HuH-7.5 (cell line): ENCODE data around the gene KIAA1614.

ENCODE experiments used
- DNase-seq: peaks from one replicate; pipeline ENCODE4 v3.0.0; 2011; ENCODE audit warnings: low spot score

Gene KIAA1614

DNA sequence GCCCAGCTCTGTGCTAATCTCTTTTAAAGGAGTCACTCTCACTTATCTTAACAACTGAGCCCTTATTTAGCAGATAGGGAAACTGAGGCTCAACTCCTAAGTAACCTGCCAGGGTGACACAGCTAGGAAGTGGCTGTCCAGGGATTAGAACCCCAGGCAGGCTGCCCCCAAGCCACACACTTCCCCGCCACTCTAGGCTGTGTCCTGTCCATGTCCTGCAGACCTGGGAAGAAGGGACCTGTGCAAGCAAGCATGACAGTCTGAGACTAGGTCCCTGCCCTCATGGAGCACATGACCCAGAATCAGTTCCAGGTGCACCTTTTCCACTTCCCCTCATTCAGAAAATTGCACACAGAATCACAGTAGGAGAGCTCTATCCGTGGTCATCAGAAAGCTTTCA is 12.2 kb downstream of the KIAA1614 start:
- no peak for DNase-seq

DNA sequence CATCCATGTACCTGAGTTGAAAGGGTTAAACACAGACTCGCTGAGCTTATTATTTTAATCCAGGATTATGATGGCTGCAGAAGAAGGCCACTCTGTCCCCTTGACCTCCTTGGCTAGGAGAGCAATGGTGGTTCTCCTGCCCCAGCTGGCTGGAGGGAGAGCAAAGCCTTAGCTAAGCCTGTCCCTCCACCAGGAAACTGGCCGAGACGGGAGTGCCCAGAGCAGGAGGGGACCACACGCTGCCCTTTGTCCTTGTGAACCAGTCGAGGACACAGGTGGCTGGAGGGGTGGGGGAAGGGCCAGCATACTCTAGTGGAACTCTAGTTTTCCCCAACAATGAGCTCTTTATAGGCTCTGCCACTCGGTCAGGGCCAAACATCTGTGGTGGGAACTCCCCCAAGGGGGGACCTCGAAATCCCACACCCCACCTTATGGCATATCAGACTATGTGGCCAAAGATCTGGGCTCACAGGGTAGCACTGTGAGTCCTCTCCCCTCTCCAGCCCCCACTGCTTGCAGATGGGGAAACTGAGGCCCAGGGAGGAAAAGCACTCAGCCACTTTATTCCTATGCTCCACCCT is 12.9 kb downstream of the KIAA1614 start:
- DNase-seq: peak; percentile 67

DNA sequence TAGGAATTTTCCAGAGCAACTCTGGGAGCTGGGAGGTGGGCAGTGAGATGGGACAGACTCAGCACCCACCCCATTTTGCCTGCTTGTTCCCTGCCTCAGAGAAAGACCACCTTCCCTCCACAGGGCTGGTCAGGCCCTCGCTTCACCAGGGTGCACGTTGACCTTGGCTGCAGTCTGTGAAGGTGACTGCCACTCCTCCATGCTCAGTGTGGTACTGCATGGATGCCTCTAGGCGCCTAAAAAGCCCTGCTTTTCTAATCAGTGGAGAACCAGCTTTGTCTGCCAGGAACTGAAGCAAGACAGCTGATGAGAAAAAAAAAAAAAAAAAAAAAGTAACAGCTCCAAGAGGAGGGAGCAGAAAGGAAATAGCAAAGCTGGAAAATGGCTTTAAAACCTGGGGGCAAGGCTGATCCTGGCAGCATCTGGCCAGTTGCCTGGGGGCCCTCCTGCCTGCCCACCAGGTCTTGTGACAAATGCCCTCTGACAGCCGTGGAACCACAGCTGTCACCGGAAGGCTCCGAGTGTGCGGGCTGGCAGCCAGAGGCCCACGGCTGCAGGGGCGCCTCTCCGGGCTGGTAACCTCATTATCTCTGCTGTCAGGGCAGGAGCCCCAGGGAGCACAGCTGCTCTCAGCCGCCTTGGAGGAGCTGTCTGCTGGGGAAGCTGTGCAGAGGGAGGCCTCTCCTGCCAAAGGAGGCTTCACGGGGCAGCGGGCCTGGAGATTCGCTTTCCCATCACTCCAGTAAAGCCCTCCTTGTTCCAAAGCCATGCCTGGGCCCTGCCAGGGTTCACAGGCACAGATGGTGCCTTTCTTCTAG is 13.7 kb downstream of the KIAA1614 start:
- no peak for DNase-seq

DNA sequence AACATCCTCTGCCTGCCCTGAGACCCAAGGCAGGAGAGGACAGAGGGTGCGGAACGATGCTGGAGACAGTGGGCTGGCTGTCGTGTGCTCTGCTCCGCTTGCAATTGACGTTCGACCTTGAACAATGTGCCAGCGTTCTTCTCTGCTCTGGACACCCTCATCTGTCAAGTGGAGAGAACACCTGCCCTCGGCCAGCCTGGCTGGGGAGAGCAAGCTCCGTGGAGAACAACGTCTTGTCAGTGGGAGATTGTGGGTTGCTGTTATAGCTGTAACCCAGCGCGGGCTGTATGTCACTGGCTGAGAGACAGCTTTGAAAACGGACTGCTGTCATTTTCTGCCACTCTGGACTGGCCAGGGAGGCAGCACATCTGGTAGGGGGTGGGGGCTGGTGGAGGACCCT is 14.7 kb downstream of the KIAA1614 start:
- DNase-seq: no peak

DNA sequence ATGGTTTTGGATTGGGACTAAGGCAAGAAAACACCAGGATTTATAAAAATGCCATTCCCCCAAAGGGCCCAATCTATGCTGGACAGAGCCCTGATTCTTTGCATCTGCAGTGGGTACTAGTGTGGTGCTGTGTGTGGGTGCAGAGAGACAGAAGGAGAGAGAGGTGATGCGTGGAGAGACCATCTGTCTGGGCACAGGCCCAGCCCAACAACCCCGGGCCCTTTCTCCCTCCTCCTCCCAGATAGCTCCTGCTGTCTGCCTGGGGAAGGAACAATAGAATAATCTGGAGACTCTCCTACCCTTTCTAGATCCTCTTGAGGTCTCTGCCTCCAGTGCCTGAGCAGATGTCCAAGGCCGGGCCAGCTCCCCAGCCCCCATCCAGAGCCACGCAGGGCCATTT is 15.1 kb downstream of the KIAA1614 start:
- no peak for DNase-seq

DNA sequence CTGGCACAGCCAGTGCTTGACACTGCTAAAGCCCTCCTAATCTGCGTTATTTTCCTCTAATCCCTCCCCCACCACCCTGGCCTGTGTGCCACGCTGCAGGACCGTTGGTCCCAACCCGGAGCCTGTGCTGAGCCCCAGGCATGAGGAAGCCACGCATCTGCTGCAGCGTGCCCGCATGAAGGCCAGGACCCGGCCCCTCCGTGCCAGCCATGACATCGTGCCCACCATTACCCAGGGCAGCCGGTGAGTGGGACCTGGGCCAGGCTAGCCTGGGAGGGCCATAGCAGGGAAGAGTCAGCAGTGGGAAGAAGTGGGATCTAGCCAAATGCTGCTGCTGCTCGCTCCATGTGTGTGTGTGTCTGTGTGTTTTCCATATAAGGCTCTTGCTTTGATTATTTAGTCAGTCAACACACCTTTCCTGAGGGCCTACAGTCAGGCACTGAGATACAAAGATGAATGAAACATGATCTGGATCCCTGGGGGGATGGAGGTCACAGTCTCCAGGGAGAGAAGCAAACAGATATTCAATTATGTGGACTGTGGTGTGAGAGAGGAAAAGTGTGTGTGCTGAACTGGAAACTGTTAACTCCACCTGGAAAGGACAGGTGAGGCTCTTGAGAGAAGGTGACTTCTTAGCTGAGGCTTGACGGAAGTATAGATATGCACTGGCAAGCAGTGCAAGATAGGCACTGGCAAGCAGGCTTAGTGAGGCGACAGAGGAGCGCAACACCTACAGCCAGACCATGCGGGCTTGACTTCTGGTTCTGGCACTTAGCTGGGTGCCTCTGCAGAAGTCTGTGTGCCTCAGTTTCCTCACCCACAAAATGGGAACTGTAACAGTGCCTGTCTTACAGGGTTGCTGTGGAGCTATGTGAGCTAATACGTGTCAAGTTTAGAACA is 15.9 kb downstream of the KIAA1614 start:
- DNase-seq: no peak

DNA sequence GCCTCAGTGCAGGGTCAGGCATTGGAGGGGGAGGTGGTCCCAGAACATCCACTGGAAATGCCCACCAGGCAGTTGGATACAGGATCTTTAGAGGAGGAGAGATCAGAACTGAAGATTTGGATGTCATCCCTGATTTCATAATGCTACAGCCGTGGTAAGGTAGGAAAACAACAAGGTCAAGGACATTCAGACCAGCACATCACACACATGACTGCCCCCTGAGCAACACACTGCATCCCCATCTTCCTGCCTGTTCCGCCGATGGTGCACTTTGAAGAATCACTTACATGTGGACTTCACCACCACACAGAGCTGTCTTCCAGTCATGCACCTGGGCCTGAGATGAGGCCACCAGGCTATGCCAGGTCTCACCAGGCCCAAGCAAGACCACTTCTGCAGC is 16.7 kb downstream of the KIAA1614 start:
- DNase-seq: no peak

DNA sequence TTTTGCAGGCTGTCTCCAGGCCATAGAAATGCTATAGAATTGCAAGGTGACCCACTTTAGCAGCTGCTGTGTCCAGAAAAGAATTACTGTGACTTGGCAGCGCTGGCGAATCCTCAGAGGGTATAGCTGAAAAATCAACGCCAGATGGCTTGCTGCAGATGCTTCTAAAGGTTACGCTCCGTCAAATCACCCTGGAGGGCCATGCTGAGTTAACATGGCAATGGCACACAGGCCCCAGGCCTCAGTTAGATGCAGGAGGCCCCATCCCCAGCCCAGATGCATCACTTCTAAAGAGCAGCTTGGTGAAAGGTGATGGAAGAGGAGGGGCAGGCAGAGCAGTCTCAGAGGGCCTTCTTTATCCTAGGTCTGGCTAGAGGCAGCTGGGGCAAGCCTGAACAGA is 18.0 kb downstream of the KIAA1614 start:
- no peak for DNase-seq

DNA sequence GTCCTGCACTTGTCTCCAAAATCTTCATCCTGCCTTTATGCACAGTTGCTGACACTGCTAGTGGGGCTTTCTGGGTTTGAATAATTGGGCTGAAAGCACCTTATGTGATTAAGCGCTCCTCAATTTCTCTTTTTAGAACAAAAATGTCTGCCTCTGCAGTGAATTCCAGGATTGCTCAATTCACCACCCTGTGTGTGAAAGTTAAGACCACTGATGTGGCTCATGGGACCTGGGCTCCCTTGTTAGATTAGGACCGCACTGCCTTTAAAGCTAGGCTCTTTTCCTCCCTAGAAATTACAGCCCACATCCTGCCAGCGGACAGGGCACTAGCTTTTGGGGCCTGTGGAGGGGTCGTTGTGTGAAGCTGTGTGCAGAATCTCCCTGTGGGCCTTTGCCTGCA is 18.8 kb downstream of the KIAA1614 start:
- no peak for DNase-seq

DNA sequence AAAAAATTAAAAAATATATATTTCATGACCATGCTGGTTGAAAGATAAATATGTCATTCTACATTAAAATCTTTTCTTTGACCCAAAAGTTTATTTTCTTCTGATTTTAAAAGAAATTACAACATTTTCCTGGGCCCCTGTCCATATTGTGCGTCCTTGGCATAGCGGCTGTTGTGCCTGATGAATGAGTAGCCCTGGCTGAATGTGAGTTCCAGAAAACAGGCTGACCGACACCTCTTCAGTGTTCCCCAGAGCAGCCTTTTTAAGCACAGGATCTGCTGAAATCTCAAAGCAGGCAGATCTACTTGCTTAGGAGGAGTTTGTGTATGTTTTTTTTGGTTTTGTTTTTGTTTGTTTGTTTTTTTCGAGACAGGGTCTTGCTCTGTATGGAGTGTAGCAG is 19.7 kb downstream of the KIAA1614 start:
- no peak for DNase-seq

DNA sequence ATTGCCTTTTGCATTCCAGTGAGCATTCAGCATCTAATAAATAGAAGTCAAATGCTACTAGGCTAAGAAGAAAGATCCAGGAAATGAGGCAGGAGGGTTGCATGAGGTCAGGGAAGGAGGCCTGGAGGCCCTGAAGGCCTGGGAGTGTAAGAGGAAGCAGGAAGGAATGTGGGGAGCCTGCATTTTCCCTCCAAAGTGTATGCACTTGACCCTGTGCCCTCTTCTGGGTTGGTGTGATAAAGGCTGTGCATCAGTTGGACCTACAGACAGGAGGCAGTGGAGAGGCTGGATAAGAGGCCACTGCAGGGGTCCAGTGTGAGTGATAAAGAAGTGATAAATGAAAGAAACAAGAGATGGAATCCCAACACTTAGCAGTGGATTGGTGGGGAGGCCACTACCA is 20.4 kb downstream of the KIAA1614 start:
- no peak for DNase-seq

DNA sequence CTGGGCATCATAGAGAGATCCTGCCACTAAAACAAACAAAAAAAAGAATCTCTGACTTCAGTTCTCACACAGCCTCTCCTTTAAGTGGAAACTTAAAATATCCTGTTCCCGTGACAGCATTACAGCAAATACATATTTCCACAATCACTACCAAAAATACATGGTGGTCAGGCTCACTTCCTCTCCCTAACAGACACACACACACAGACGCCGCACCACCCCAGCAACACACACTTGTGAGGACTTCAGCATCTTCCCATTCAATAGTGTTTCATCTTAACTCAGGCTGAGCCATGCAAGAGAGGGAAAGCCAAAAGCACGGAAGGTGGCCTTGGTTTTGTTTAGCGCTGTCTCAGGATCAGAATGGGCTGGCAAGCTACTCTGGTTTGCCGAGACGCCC is 21.9 kb downstream of the KIAA1614 start:
- DNase-seq: no peak

DNA sequence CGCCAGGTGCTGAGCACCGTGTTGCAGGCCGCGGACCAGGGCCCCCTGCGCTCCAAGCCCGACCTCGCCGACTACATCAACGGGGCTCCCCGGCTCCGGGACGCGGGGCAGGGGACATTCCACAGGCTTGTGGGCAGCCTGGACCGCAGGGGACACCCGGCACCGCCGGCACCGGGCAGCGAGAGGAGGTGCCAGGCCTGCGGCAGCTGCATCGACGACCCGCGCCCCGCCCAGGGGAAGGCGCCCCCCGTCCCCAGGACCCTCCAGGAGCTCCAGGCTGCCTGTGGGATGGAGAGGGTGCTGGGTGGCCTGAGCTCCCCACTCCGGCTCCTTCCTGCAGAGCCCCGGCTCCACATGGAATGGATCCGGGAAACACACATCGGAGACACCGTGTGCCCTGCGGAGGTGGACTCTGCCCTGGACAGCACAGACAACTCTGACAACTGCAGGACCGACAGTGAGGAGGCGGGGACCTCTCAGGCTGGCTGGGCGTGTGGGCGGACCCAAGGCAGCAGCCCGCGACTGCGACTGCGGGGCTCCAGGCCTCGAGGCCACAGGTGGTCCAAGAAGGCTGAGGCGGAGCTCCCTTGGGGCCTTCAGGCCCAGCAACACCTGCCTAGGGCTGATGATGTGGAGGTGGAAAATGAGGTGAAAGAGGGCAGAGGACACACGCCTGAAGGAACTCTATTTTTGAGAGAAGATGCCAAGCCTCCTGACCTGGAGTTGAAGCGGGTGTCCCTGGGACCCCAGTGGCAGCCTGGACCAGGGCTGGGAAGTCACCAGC is 22.8 kb downstream of the KIAA1614 start:
- peak; percentile 86 for DNase-seq

DNA sequence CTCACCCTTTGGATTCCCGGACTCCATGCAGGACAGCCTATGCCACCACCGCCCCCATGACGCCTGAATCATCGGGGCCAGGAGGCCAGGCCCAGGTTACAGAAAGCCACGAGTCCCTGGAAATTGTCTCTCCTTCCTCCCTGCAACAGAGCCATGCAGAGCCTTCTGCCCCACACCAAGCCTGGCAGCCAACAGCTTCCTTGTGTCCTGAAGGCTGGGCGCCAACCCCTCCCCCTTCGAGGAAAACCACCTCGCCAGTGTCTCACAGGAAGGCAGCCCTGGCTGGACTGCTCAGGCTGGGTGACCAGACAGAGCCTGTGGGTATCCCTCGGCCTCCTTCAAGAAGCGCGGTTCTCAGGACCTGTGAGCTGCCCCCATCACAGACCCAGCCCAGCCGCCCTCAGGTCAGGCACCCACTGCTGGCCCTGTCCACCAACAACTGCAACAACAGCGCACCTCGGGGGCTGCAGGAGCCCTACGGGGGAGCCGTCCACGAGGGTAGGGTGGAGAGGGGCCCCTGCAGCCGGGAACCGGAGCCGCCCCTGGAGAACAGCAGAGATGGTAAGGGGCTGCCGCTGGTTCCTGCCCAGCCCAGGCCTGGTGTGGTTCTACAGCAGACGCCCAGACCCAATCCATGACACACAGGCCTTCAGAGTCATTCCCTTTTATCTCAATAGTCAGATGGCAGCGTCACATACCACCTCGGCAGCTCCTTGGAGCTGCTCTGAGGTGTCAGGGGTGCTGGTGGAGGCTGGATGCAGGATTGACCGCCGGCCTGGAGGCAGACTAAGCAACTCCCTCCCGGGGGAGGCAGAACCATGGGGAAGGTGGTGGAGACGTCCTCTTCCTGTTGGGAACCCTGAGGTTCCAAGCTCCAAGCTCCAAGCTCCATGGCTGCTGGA is 23.7 kb downstream of the KIAA1614 start:
- no peak for DNase-seq

DNA sequence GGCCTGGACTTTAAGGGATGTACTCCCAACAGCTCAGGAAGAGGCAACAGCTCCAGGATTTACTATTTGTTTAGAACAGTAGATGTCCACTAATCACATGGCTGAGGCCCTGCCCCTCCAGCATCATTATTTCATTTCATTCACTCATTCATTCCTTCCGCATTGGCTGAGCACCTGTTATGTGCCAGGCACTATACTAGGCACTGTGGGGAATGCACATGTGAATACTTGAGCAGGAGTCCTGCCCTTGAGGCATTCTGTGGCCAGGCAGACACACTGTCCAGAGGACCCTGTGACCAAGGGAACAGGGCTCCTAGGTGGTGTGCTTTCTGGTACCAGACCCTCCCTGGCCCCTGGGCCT is 24.3 kb downstream of the KIAA1614 start:
- DNase-seq: no peak

DNA sequence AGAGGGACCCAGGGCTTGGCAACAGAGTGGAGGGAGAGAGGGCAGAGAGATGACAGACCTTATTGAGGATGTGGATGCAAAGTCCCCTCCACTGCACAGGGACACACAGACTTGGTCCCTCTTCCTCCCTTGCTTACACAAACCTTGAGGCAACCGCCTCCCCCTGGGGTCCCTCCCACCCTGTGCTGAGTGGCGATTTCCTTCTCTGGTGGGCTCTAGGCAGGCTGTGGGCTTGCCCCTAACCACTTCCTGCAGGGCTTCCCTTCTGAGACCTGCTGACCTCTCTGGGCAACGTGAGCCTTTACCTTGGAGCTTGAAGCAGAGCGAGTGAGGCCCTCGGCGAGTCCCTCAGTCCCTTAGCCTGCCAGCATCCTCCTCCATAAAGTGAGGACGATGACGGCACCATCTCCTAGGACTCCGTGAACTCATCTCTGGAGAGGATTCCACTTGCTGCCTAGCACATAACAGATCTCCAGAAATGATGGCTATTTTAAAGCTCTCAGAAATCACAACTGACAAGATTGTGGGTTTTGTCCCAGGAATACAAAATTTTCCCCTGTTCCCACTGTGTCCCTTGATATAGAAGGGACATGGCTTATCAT is 25.0 kb downstream of the KIAA1614 start:
- DNase-seq: no peak

DNA sequence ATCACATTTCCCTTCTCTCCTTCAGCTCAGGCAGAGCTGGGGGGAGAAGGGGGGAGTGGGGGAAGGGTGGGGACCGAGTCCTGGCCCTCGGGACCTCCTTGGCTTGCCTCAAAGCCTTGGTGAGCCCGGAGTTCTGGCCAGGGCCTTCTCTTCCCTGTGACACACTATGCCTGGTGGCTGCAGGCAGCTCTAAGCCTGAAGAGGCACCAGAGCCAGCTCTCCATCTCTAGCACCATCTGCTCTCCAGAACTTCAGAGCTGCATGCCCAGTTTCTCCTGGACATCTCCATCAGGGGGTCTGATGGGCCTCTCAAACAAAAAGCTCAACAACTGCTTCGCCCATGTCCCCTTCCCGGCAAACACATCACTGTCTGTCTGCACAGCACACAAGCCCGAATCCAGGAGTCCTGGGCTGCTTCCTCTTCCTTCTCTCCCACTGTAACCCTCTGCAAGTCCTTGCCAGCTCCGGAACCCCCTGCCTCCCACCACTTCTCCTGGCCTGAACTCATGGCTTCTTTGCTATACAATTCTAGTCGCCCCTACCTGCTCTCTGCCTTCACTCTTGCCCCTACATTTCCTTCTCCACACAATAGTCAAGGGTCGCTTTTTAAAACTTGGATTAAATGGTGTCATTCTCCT is 26.5 kb downstream of the KIAA1614 start:
- DNase-seq: no peak

DNA sequence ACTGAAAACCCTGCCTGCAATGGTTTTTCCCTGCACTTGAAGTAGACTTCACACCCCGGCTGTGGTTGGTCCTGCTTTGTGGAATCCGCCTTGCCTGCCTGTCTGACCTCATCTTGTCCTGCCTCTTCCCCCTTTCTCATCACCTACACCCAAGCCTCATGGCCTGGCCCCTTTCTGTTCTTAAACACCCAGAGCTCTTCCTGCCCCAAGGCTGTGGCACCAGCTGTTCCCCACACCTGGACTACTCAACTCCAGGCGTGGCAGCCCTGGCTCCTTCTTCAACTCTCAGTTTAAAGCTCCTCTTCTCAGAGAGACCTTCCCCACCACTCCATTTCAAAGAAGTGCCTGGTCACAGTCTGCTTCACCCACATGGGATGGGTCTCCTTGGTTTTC is 27.0 kb downstream of the KIAA1614 start:
- no peak for DNase-seq

DNA sequence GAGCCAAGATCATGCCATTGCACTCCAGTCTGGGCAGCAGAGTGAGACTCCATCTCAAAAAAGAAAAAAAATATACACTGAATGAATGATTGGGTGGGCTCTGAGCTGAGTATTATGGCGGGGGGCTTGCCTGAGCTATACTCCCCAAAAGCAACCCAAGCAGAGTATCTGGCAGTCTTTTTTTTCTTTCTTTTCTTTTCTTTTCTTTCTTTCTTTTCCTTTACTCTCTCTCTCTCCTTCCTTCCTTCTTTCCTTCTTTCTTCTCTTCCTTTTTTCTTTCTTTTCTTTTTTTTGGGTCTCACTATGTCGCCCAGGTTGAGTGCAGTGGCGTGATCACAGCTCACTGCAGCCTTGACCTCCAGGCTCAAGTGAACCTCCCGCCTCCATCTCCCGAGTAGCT is 27.7 kb downstream of the KIAA1614 start:
- DNase-seq: no peak
